Esophagus muscularis mucosa (tissue), 4 donors: ENCODE results near the gene PHETA1.

ENCODE experiments used
- CTCF ChIP-seq, 3 experiments: fragments of 200-600 bp in 2 of 3; fragments of 450-650 bp in 1 of 3; sonication (generic) in 2 of 3; IDR thresholded peaks; one replicate each; pipeline ENCODE4 v1.5.1; 2017 to 2019; ENCODE audit warnings: antibody characterized with exemption in 3 of 3, mild to moderate bottlenecking in 2 of 3, moderate library complexity in 1 of 3
- EP300 ChIP-seq: sonication (generic); formaldehyde crosslinking; IDR thresholded peaks from one replicate; pipeline ENCODE4 v1.6.1; 2017; ENCODE audit warnings: antibody characterized with exemption
- POLR2A ChIP-seq: fragments of 450-650 bp; IDR thresholded peaks from one replicate; pipeline ENCODE4 v1.6.1; 2017; ENCODE audit warnings: antibody characterized with exemption, moderate library complexity, mild to moderate bottlenecking, low read depth
- POLR2AphosphoS5 ChIP-seq, 2 donors: sonication (generic); formaldehyde crosslinking; IDR thresholded peaks; one replicate each; pipeline ENCODE4 v1.6.1; 2017; ENCODE audit warnings: antibody characterized with exemption in 2 of 2

GRCh38 chr12:111386885-111387284 lies 18.0 kb upstream of the PHETA1 start:
- TF ChIP-seq POLR2AphosphoS5 (IDR thresholded peaks at IDR 0.05) (no peak), CTCF (IDR thresholded peaks at IDR 0.05) (no peak), POLR2A (no peak), EP300 (no peak)
